A549 (cell line): ENCODE data around the gene KRT76. TPM values are rescaled to one million over a fixed set of nuclear protein-coding genes. Genes with fewer than 3 reads are reported as not detected.

Experiments
- ATAC-seq, 2 experiments: fragments of 200-7000 bp in 1 of 2; fragments of >200 bp in 1 of 2; cut with Nextera tagmentation in 1 of 2; cut with Tn5 transposase in 1 of 2; 3 replicates each; pipeline versions ENCODE4 v1.8.0 to v1.9.1; 2018 to 2020; ENCODE audit warnings: mild to moderate bottlenecking in 1 of 2, moderate library complexity in 1 of 2
- CTCF ChIA-PET: fragments of 300-600 bp; sonication (Branson Sonifier 250); formaldehyde crosslinking; extraction: SDS; loops from one replicate; lab custom pipeline; 2021; ENCODE audit warnings: antibody characterized with exemption, inconsistent platforms; lab: Yijun Ruan, JAX
- POLR2A ChIA-PET: fragments of 350-600 bp; formaldehyde crosslinking; extraction: SDS; loops from one replicate; lab custom pipeline; 2021; ENCODE audit warnings: antibody characterized with exemption, inconsistent platforms; lab: Yijun Ruan, JAX
- DNase-seq, 2 experiments: peaks; one replicate each; pipeline versions ENCODE4 v3.0.0 to v3.0.0-alpha.2; 2011 to 2016; ENCODE audit warnings: low read depth in 1 of 2, low spot score in 1 of 2
- FAIRE-seq: peaks from 2 replicates; lab custom pipeline; 2011; peaks lifted over from hg19 to GRCh38; lab: Jason Lieb, UNC
- H3K27ac ChIP-seq, 2 experiments: fragments of >200 bp; sonication (Bioruptor Twin); formaldehyde crosslinking; 3 replicates each; pipeline ENCODE4 v1.5.1; 2016 to 2017
- H3K4me1 ChIP-seq: fragments of >200 bp; sonication (Bioruptor Twin); formaldehyde crosslinking; 3 replicates; pipeline ENCODE4 v1.6.1; 2016
- H3K4me2 ChIP-seq: fragments of >200 bp; sonication (Bioruptor Twin); formaldehyde crosslinking; 3 replicates; pipeline ENCODE4 v1.6.1; 2016
- H3K4me3 ChIP-seq: fragments of >200 bp; sonication (Bioruptor Twin); formaldehyde crosslinking; 3 replicates; pipeline ENCODE4 v1.5.1; 2016
- H3K9me3 ChIP-seq: fragments of >200 bp; sonication (Bioruptor Twin); formaldehyde crosslinking; 3 replicates; pipeline ENCODE4 v1.6.1; 2016
- BHLHE40 ChIP-seq: IDR thresholded peaks from 2 replicates; pipeline ENCODE4 v1.6.1; 2012; ENCODE audit warnings: low read depth, low read length, inconsistent platforms
- CBX8 ChIP-seq: fragments of 200-600 bp; sonication (generic); IDR thresholded peaks from 2 replicates; pipeline ENCODE4 v1.6.1; 2016
- CHD2 ChIP-seq: fragments of 150-350 bp; IDR thresholded peaks from 2 replicates; pipeline ENCODE4 v1.6.1; 2014; ENCODE audit warnings: low read length; ENCODE audit not compliant: partially characterized antibody
- CTCF ChIP-seq: fragments of >200 bp; sonication (Bioruptor Twin); formaldehyde crosslinking; IDR thresholded peaks from 3 replicates; pipeline ENCODE4 v1.5.1; 2016
- EHMT2 ChIP-seq: fragments of 200-600 bp; sonication (generic); IDR thresholded peaks from 2 replicates; pipeline ENCODE4 v1.6.1; 2016; ENCODE audit warnings: antibody characterized with exemption, low read depth, mild to moderate bottlenecking, moderate library complexity
- ELK1 ChIP-seq: fragments of 150-350 bp; IDR thresholded peaks from 2 replicates; pipeline ENCODE4 v1.6.1; 2014; ENCODE audit warnings: low read depth, mild to moderate bottlenecking, low read length
- FOSB ChIP-seq: fragments of 250-450 bp; sonication (Bioruptor Pico); IDR thresholded peaks from 2 replicates; pipeline ENCODE4 v1.5.0; 2020; ENCODE audit warnings: mild to moderate bottlenecking, moderate library complexity
- HES2 ChIP-seq: fragments of >200 bp; sonication (Bioruptor Twin); formaldehyde crosslinking; IDR thresholded peaks from 2 replicates; pipeline ENCODE4 v1.6.1; 2016
- HEYL ChIP-seq: fragments of 250-450 bp; sonication (Bioruptor Pico); IDR thresholded peaks from 2 replicates; pipeline ENCODE4 v1.8.0; 2021; ENCODE audit warnings: mild to moderate bottlenecking, moderate library complexity
- HOXA7 ChIP-seq: fragments of 250-450 bp; sonication (Bioruptor Pico); IDR thresholded peaks from 2 replicates; pipeline ENCODE4 v1.5.0; 2020; ENCODE audit warnings: mild to moderate bottlenecking, moderate library complexity
- HOXB13 ChIP-seq: fragments of 250-450 bp; sonication (Bioruptor Pico); IDR thresholded peaks from 2 replicates; pipeline ENCODE4 v1.5.0; 2020; ENCODE audit warnings: low read depth, mild to moderate bottlenecking, moderate library complexity
- HOXB5 ChIP-seq: fragments of 250-450 bp; sonication (Bioruptor Pico); IDR thresholded peaks from 2 replicates; pipeline ENCODE4 v1.5.0; 2020; ENCODE audit warnings: mild to moderate bottlenecking, moderate library complexity
- JUN ChIP-seq, 2 experiments: fragments of >200 bp; sonication (Bioruptor Twin); formaldehyde crosslinking; IDR thresholded peaks; 2 replicates in 1 of 2; 3 replicates in 1 of 2; pipeline ENCODE4 v1.6.1; 2016 to 2017
- MAX ChIP-seq: IDR thresholded peaks from 2 replicates; pipeline ENCODE4 v1.6.1; 2012
- NPAS2 ChIP-seq: fragments of 250-450 bp; sonication (Bioruptor Pico); IDR thresholded peaks from 2 replicates; pipeline ENCODE4 v1.8.0; 2022; ENCODE audit warnings: mild to moderate bottlenecking, moderate library complexity, borderline replicate concordance
- NR3C1 ChIP-seq: fragments of >200 bp; sonication (Bioruptor Twin); formaldehyde crosslinking; IDR thresholded peaks from 3 replicates; pipeline ENCODE4 v1.6.1; 2017
- RAD21 ChIP-seq, 2 experiments: fragments of >200 bp in 1 of 2; sonication (Bioruptor Twin) in 1 of 2; formaldehyde crosslinking in 1 of 2; IDR thresholded peaks in 1 of 2; conservative IDR thresholded peaks in 1 of 2; 2 replicates in 1 of 2; 3 replicates in 1 of 2; pipeline ENCODE4 v1.6.1; 2012 to 2018; ENCODE audit warnings: inconsistent platforms in 1 of 2
- RCOR1 ChIP-seq: fragments of 150-350 bp; IDR thresholded peaks from 2 replicates; pipeline ENCODE4 v1.6.1; 2014; ENCODE audit warnings: antibody characterized with exemption, low read length, low read depth
- RFX5 ChIP-seq: fragments of 450-650 bp; IDR thresholded peaks from 2 replicates; pipeline ENCODE4 v1.7.1; 2014; ENCODE audit warnings: antibody characterized with exemption, mild to moderate bottlenecking, moderate library complexity
- RNF2 ChIP-seq: fragments of 200-600 bp; sonication (generic); IDR thresholded peaks from 2 replicates; pipeline ENCODE4 v1.6.1; 2016; ENCODE audit warnings: low read depth, mild to moderate bottlenecking, antibody characterized with exemption, moderate library complexity, borderline replicate concordance
- ZSCAN20 ChIP-seq: fragments of 250-450 bp; sonication (Bioruptor Pico); IDR thresholded peaks from 2 replicates; pipeline ENCODE4 v1.8.0; 2022; ENCODE audit warnings: mild to moderate bottlenecking, moderate library complexity
- WGBS: methylation state at CpG from one replicate; pipeline ENCODE4 v1.1.6; 2017; ENCODE audit errors: missing lambda C conversion rate; 5-methylcytosine and 5-hydroxymethylcytosine counted together
- polyA plus RNA-seq, 4 experiments: library from polyadenylated mRNA; depleted of rRNA in 3 of 4; stranded (reverse); fragments of >200 nt; fragmentation: RNase III in 1 of 4; extraction: RNeasy Plus Mini Kit Qiagen cat#74134 plus additional on column Dnase treatment in 1 of 4; gene quantifications; 2 replicates in 3 of 4; 3 replicates in 1 of 4; pipeline ENCODE4 v1.2.3, GENCODE V29; 2011 to 2017
- TF ChIP-seq, protein P1 (sequence below): IDR thresholded peaks from 2 replicates; pipeline ENCODE4 v1.6.1; 2012; ENCODE audit warnings: low read depth, borderline replicate concordance

KRT76 gene
- polyA plus RNA-seq, 2 of the 4 experiments (the other 2 are of a cell fraction), result not detected

DNA sequence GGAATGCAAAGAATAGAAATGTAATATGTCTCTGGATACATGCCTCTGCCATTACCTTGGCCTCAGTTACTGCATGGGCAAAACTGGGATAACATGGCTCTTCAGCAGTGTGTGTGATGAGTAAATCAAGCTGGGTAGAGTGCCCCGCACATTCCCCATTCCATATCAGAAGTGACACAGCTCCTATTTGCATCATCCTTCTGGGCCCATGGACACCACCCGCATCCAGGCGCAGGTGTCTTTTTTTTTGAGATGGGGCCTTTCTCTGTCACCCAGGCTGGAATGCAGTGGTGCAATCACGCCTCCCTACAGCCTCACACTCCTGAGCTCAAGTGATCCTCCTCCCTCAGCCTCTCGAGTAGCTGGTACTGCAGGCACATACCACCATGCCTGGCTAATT is 31.6 kb downstream of the KRT76 start:
- FAIRE-seq (no peak), ATAC-seq (no peak), DNase-seq (no peak)
- WGBS, result 32% methylated on average over 5 of the region's 5 CpGs
- Histone ChIP-seq H3K4me1 (no peaks in the 10 kb centered on the region), H3K4me2 (no peak overlapping the region), H3K4me3 (no peak overlapping the region), H3K27ac (no peak overlapping the region), H3K9me3 (no peaks in the 10 kb centered on the region)
- CTCF ChIA-PET, result interaction anchor here (0.7 to 2.0 kb wide), 7 partner anchors 10 to 721 kb away, joined by 3 to 7 read pairs (median 4); no protein-coding TSS in a partner anchor
- no peak for TF ChIP-seq BHLHE40
- no peak for TF ChIP-seq ZSCAN20 (CRISPR knock-in tag)
- TF ChIP-seq CHD2, result no peak
- no peak for TF ChIP-seq HEYL (CRISPR knock-in tag)
- TF ChIP-seq RNF2, result no peak
- TF ChIP-seq NPAS2 (CRISPR knock-in tag), result no peak
- no peak for TF ChIP-seq EHMT2
- no peak for TF ChIP-seq JUN (IDR thresholded peaks at IDR 0.05)
- no peak for TF ChIP-seq FOSB (CRISPR knock-in tag)
- no peak for TF ChIP-seq HOXA7 (CRISPR knock-in tag)
- no peak for TF ChIP-seq ELK1
- no peak for TF ChIP-seq CBX8
- TF ChIP-seq NR3C1, result no peak
- TF ChIP-seq RFX5, result no peak
- TF ChIP-seq HES2, result no peak
- no peak for TF ChIP-seq HOXB13 (CRISPR knock-in tag)
- no peak for TF ChIP-seq CTCF
- TF ChIP-seq RCOR1, result no peak
- no peak for TF ChIP-seq MAX
- POLR2A ChIA-PET, result no interaction called here

DNA sequence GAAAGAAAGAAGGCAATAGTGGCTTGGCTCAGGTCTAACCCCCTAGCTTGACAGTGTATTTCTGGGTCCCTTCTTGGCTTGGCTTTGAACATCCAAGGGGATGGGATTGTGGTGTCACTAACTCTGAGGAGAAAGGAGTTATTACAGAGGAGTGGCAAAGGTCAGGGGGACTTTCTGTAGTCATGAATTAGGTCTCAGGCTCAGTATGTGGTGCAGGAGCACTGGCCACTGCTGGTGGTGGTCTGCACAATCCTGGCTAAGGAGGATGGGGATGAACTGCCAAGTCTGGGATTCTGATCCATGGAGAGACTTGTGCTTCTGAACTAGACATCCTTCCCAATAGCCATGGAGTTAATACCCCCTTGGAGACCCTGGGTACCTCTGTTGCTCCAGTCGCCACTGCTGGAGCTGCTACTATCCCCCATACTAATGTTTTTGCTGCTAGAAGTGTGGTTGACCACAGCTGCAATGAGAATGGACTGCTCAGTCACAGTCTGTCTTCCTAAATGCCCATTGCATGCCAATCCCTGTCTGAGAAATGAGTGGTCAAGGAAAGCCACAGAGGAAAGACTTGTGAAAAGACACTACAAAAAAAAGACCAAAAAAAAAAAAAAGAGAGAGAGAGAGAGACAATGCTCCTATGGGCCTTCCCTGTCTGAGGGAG is 32.5 kb downstream of the KRT76 start:
- Histone ChIP-seq H3K4me3 (no peak overlapping the region), H3K9me3 (no peaks in the 10 kb centered on the region), H3K4me2 (no peak overlapping the region), H3K27ac (no peak overlapping the region), H3K4me1 (no peaks in the 10 kb centered on the region)
- no peak for TF ChIP-seq NR3C1
- TF ChIP-seq MAX, result no peak
- TF ChIP-seq RAD21 (conservative IDR thresholded peaks at IDR 0.05 in 1 of 2, IDR thresholded peaks at IDR 0.05 in 1 of 2), result no peak
- no peak for TF ChIP-seq CTCF
- TF ChIP-seq, protein P1, sequence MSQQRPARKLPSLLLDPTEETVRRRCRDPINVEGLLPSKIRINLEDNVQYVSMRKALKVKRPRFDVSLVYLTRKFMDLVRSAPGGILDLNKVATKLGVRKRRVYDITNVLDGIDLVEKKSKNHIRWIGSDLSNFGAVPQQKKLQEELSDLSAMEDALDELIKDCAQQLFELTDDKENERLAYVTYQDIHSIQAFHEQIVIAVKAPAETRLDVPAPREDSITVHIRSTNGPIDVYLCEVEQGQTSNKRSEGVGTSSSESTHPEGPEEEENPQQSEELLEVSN, result no peak
- TF ChIP-seq HOXB5, result no peak
- DNase-seq (no peak), ATAC-seq (no peak), FAIRE-seq (no peak)
- CTCF ChIA-PET, result interaction anchor here (1.2 to 2.0 kb wide), 3 partner anchors 15 to 162 kb away, joined by 3 to 7 read pairs (median 6); no protein-coding TSS in a partner anchor
- 14% methylated on average over 1 of the region's 1 CpG for WGBS
- POLR2A ChIA-PET, result no interaction called here
